ENCODE data around the gene MARS1. TPM values are rescaled to one million over a fixed set of nuclear protein-coding genes. Genes with fewer than 3 reads are reported as not detected.
"Not testable (repeated sequence)": the region's sequence is repeated elsewhere in the genome, so short reads cannot be mapped to it uniquely, and the experiment has no call there.

MARS1 gene
- total RNA-seq, 4 donors from 2014 or later = 37.7 to 81.1 (median 42.0) TPM

DNA sequence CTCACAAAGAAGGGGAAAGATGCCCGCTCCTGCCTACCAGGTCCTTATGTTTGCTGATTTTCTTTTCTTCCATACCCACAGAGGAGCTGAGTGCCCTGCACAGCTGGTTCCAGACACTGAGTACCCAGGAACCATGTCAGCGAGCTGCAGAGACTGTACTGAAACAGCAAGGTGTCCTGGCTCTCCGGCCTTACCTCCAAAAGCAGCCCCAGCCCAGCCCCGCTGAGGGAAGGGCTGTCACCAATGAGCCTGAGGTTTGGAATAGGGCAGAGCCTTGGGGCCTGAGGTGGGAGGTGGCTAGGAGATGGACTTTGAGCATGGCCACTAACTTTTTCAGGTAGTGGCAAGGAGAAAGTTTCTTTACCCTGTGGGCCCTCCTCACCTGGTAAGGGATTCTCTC lies 2.3 kb downstream of the MARS1 start:
- Histone ChIP-seq H3K4me3 (no peak overlapping the region), H3K4me1 (peaks cover 10 to 13% of the 10 kb centered on the region in 2 donors), H3K9me3 (no peaks in the 10 kb centered on the region), H3K36me3 (peaks cover 0 to 37% of the 10 kb centered on the region in 2 donors), H3K27ac (no peak overlapping the region), H3K27me3 (no peaks in the 10 kb centered on the region)
- in situ Hi-C loops (cut with MboI; ENCODE audit: low sequenced_read_pairs in 4 of 4) (no loop called here), intact Hi-C loops (cut with DNase I; ENCODE audit: low total_unique reads) (no loop called here)
- TF ChIP-seq POLR2A (IDR thresholded peaks at IDR 0.05) = no peak
- TF ChIP-seq, protein P1, sequence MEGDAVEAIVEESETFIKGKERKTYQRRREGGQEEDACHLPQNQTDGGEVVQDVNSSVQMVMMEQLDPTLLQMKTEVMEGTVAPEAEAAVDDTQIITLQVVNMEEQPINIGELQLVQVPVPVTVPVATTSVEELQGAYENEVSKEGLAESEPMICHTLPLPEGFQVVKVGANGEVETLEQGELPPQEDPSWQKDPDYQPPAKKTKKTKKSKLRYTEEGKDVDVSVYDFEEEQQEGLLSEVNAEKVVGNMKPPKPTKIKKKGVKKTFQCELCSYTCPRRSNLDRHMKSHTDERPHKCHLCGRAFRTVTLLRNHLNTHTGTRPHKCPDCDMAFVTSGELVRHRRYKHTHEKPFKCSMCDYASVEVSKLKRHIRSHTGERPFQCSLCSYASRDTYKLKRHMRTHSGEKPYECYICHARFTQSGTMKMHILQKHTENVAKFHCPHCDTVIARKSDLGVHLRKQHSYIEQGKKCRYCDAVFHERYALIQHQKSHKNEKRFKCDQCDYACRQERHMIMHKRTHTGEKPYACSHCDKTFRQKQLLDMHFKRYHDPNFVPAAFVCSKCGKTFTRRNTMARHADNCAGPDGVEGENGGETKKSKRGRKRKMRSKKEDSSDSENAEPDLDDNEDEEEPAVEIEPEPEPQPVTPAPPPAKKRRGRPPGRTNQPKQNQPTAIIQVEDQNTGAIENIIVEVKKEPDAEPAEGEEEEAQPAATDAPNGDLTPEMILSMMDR (IDR thresholded peaks at IDR 0.05 in 4 of 5, conservative IDR thresholded peaks at IDR 0.05 in 1 of 5) = no peak
- no peak for DNase-seq
- no peak for ATAC-seq

DNA sequence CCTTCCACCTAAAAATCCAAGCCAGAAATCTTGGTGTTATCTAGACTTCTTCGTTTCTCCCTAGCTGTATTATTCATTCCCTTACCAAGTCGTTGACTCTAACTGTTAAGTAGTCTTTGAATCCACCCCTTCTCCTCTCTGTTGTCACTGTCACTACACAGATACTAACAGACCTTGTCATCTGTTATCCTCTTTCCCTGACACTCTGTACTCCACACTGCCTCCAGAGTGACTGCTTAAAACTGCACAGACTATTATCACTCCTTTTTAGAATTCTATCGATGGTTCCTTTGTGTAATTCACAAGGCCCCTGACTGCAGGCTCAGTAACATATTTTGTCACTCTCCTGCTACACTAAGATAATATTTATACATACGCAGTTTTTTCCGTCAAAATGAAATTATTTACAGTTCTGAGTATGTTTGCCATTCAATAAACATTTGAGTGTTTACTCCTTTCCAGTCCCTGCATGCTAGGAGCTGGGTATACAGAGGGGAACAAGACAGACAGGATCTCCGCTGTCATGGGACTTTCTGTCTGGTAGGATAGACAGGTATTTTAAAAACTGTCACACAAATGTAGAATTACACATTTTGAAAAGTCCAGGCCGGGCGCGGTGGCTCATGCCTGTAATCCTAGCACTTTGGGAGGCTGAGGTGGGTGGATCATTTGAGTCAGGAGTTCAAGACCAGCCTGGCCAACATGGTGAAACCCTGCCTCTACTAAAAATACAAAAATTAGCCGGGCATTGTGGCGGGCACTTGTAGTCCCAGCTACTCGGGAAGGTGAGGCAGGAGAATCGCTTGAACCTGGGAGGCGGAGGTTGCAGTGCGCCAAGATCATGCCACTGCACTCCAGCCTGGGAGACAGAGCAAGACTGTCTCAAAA lies 3.8 kb downstream of the MARS1 start:
- intact Hi-C loops (cut with DNase I; ENCODE audit: low total_unique reads) = no loop called here
- no peaks in the 10 kb centered on the region for H3K27me3 ChIP-seq
- peaks cover 0 to 44% of the 10 kb centered on the region in 2 donors for H3K36me3 ChIP-seq
- peaks cover 10 to 13% of the 10 kb centered on the region in 2 donors for H3K4me1 ChIP-seq
- TF ChIP-seq, protein P1 (IDR thresholded peaks at IDR 0.05 in 4 of 5, conservative IDR thresholded peaks at IDR 0.05 in 1 of 5) = no peak
- TF ChIP-seq POLR2A (IDR thresholded peaks at IDR 0.05) = no peak
- in situ Hi-C loops (cut with MboI; ENCODE audit: low sequenced_read_pairs in 4 of 4) = no loop called here
- DNase-seq = no peak
- H3K27ac ChIP-seq = no peak overlapping the region
- no peak for ATAC-seq
- H3K4me3 ChIP-seq = no peak overlapping the region
- no peaks in the 10 kb centered on the region for H3K9me3 ChIP-seq

DNA sequence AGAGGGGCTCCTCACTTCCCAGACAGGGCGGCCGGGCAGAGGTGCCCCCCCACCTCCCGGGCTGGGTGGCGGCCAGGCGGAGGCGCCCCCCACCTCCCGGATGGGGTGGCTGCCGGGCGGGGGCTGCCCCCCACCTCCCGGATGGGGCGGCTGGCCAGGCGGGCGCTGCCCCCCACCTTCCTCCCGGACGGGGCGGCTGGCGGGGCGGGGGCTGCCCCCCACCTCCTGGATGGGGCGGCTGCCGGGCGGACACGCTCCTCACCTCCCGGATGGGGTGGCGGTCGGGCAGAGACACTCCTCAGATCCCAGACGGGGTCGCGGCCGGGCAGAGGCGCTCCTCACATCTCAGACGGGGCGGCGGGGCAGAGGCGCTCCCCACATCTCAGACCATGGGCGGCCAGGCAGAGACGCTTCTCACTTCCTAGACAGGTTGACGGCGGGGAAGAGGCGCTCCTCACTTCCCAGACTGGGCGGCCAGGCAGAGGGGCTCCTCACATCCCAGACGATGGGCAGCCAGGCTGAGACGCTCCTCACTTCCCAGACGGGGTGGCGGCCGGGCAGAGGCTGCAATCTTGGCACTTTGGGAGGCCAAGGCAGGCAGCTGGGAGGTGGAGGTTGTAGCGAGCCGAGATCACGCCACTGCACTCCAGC lies 7.3 kb downstream of the MARS1 start:
- peaks cover 0 to 49% of the 10 kb centered on the region in 2 donors for H3K36me3 ChIP-seq
- in situ Hi-C loops (cut with MboI; ENCODE audit: low sequenced_read_pairs in 4 of 4); H3K9me3 ChIP-seq; H3K4me1 ChIP-seq; H3K27ac ChIP-seq; intact Hi-C loops (cut with DNase I; ENCODE audit: low total_unique reads); DNase-seq; H3K27me3 ChIP-seq; H3K4me3 ChIP-seq; ATAC-seq: not testable (repeated sequence)

DNA sequence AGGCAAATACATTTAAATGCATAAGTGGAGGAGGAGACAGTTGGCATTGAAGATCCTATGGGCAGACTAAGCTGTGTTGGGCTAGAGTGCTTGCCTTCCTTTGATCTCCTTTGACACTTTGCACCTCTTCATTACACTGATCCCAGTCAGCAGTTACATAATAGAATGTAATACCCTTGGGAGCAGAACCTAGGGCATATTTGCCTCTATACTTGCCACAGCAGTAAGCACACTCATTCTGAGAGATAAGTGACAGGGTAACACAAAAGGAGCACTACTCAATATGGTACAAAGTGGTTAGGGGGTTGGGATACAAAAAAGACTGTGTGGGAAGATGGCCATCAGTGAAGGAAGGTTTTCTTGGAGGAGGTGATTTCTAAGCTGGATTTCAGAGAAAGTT lies 9.0 kb downstream of the MARS1 start:
- no peak overlapping the region for H3K4me3 ChIP-seq
- H3K4me1 ChIP-seq = no peaks in the 10 kb centered on the region
- DNase-seq (no peak), ATAC-seq (no peak)
- in situ Hi-C loops (cut with MboI; ENCODE audit: low sequenced_read_pairs in 4 of 4) (no loop called here), intact Hi-C loops (cut with DNase I; ENCODE audit: low total_unique reads) (no loop called here)
- H3K9me3 ChIP-seq = no peaks in the 10 kb centered on the region
- no peaks in the 10 kb centered on the region for H3K27me3 ChIP-seq
- no peak overlapping the region for H3K27ac ChIP-seq
- peaks cover 0 to 50% of the 10 kb centered on the region in 2 donors for H3K36me3 ChIP-seq
- TF ChIP-seq POLR2A (IDR thresholded peaks at IDR 0.05) = no peak
- TF ChIP-seq, protein P1 (IDR thresholded peaks at IDR 0.05 in 4 of 5, conservative IDR thresholded peaks at IDR 0.05 in 1 of 5) = no peak

Data from gastrocnemius medialis (tissue), 4 donors.